Measurements from ENCODE around the gene SLC4A4.

SLC4A4 gene

GRCh38 chr4:71461422-71461821, 122.6 kb downstream of the SLC4A4 start:
- TF ChIP-seq CTCF (IDR thresholded peaks at IDR 0.05; ENCODE audit: low read depth, low read length), result no peak
- TF ChIP-seq MYC (IDR thresholded peaks at IDR 0.05; ENCODE audit: low read depth, low read length), result no peak
- no peak for TF ChIP-seq POLR2A (IDR thresholded peaks at IDR 0.05; ENCODE audit: extremely low read depth, insufficient read length)
- no peak for TF ChIP-seq MAX (IDR thresholded peaks at IDR 0.05; ENCODE audit: low read depth, low read length)
- no peak overlapping the region for H3K4me3 ChIP-seq (ENCODE audit: low read depth, low read length)
- DNase-seq (ENCODE audit: low read depth), result no peak

DNA sequence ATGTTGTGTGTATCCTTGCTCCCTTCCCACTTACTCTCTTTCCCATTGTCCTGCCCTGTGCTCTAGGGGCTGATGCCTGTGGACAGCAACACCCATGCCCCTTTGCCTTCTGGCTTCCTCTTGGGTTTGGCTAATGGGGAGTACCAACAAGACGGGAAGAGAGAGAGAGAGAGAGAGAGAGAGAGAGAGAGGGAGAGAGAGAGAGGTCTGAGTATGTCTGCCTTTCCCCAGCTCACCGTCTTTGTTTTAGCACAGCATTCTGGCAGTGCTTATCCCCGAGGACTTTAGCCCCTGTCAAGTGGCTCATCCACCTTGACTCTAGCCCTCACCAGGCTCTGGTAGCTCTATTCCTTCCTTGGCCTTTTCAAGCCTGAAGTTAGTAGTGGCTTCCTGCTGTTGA, 128.0 kb downstream of the SLC4A4 start:
- no peak for TF ChIP-seq MAX (IDR thresholded peaks at IDR 0.05; ENCODE audit: low read depth, low read length)
- TF ChIP-seq CTCF (IDR thresholded peaks at IDR 0.05; ENCODE audit: low read depth, low read length), result no peak
- no peak for TF ChIP-seq MYC (IDR thresholded peaks at IDR 0.05; ENCODE audit: low read depth, low read length)
- TF ChIP-seq POLR2A (IDR thresholded peaks at IDR 0.05; ENCODE audit: extremely low read depth, insufficient read length), result no peak
- DNase-seq (ENCODE audit: low read depth), result no peak
- no peak overlapping the region for H3K4me3 ChIP-seq (ENCODE audit: low read depth, low read length)

DNA sequence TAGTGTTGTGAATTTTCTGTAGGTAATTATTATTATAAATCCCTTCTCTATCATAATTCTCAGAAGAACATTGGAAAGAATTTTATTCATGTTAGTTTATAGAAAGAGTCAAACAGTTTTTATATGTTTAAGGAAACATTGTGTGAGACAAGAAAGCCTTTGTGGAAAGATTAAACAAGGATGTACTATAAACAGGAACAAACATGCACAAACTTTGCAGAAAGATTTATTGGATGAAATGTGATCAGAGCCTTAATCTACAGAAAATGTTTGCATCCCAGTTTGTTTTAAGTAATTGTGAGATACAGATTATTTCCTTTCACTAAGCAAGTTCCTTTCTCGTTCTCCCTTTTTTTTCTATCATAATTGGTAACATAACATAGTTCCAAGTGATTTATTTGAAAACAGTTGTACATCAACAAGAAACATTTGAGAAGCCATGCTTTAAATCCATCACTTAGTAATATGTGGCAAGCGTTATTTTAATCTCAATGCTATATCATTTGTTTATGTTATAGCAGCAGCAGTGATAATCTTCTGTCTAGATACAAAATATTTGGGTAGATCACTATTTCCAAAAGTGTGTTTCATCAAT, 129.4 kb downstream of the SLC4A4 start:
- TF ChIP-seq POLR2A (IDR thresholded peaks at IDR 0.05; ENCODE audit: extremely low read depth, insufficient read length) (no peak), CTCF (IDR thresholded peaks at IDR 0.05; ENCODE audit: low read depth, low read length) (no peak), MYC (IDR thresholded peaks at IDR 0.05; ENCODE audit: low read depth, low read length) (no peak), MAX (IDR thresholded peaks at IDR 0.05; ENCODE audit: low read depth, low read length) (no peak)
- no peak for DNase-seq (ENCODE audit: low read depth)
- H3K4me3 ChIP-seq (ENCODE audit: low read depth, low read length), result no peak overlapping the region

- TF ChIP-seq CTCF (IDR thresholded peaks at IDR 0.05; ENCODE audit: low read depth, low read length) (no peak), MYC (IDR thresholded peaks at IDR 0.05; ENCODE audit: low read depth, low read length) (no peak), POLR2A (IDR thresholded peaks at IDR 0.05; ENCODE audit: extremely low read depth, insufficient read length) (no peak), MAX (IDR thresholded peaks at IDR 0.05; ENCODE audit: low read depth, low read length) (no peak)
- DNase-seq (ENCODE audit: low read depth), result no peak
- no peak overlapping the region for H3K4me3 ChIP-seq (ENCODE audit: low read depth, low read length)
Observed at GRCh38 chr4:71469541-71469940, 130.7 kb downstream of the SLC4A4 start.

DNA sequence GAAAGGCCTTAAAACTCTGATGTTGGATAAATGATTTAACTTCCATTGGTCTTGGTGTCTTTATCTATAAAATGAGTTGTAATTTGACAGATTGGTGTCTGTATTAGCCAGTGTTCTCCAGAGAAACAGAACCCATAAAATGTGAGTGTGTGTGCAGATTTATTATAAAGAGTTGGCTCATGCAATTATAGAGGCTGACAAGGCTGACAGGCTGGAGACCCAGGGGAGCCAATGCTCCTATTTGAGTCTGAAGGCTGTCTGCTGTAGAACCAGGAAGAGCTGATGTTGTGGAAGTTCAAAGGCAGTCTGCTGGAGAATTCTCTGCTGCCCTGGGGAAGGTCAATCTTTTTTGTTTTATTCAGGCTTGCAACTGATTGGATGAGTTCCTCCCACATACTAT, 131.7 kb downstream of the SLC4A4 start:
- H3K4me3 ChIP-seq (ENCODE audit: low read depth, low read length), result no peak overlapping the region
- no peak for DNase-seq (ENCODE audit: low read depth)
- TF ChIP-seq MYC (IDR thresholded peaks at IDR 0.05; ENCODE audit: low read depth, low read length) (no peak), CTCF (IDR thresholded peaks at IDR 0.05; ENCODE audit: low read depth, low read length) (no peak), MAX (IDR thresholded peaks at IDR 0.05; ENCODE audit: low read depth, low read length) (no peak), POLR2A (IDR thresholded peaks at IDR 0.05; ENCODE audit: extremely low read depth, insufficient read length) (no peak)
